ENCODE data around the gene PTCD1. TPM values are rescaled to one million over a fixed set of nuclear protein-coding genes. Genes with fewer than 3 reads are reported as not detected.
A peak's percentile ranks its signal among the peaks of the same experiment; 100 is the strongest.

PTCD1 gene, protein sequence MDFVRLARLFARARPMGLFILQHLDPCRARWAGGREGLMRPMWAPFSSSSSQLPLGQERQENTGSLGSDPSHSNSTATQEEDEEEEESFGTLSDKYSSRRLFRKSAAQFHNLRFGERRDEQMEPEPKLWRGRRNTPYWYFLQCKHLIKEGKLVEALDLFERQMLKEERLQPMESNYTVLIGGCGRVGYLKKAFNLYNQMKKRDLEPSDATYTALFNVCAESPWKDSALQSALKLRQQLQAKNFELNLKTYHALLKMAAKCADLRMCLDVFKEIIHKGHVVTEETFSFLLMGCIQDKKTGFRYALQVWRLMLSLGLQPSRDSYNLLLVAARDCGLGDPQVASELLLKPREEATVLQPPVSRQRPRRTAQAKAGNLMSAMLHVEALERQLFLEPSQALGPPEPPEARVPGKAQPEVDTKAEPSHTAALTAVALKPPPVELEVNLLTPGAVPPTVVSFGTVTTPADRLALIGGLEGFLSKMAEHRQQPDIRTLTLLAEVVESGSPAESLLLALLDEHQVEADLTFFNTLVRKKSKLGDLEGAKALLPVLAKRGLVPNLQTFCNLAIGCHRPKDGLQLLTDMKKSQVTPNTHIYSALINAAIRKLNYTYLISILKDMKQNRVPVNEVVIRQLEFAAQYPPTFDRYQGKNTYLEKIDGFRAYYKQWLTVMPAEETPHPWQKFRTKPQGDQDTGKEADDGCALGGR
- 1 to 10 TPM; 4.2 to 5.4 (median 4.9) TPM for polyA plus RNA-seq (ENCODE audit: insufficient read length in 4 of 4)

DNA sequence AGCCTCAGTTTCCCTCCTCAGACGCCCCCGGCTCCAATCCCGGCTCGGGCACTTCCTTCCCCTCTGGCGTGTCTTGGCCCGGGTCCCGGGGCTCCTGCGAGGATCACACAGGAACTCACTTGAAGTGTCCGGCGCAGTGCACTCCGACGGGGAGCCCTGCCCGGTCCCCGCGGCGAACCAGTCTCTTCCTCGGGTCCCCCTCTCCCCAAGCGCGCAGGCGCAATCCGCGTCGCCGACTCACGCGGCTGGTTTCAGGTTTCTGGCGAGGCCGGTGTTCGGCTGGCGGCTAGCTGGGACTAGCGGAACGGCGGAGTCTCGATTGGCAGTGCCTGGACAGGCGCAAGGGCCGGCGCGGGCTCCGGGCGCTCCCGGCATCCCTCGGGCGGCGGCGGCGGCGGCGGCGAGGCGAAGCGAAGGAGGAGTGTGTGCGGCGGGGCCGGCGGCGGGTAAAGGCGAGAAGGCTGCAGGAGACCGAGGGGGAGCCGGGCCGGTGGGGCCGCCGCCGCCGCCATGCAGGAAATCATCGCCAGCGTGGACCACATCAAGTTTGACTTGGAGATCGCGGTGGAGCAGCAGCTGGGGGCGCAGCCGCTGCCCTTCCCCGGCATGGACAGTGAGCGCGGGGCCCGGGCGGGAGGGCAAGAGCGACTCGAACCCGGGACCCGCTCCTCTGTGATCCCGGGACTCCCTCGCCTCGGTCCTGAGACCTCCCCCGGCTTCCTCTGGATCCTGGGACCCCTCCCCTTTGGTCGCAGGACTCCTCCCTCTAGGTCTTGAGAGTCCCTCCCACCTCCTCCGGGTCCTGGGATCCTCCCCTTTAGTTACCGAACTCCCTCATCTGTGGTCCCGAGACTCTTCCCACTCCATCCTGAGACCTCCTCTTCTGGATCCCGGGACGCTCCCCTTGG, at the start of gene PTCD1, which contains the start of gene CPSF4:
Gene PTCD1 (minus strand): TSS at position 226 of the 908 bp plus-strand sequence. CDS start 3,556 bp downstream, outside the sequence.
Gene CPSF4 (plus strand): TSS at position 371 of the 908 bp plus-strand sequence. CDS start 140 bp downstream, at position 511.
- peak; percentile 70 to 93 (median 86) for DNase-seq (ENCODE audit: low read depth in 4 of 4, low spot score in 2 of 4)

DNA sequence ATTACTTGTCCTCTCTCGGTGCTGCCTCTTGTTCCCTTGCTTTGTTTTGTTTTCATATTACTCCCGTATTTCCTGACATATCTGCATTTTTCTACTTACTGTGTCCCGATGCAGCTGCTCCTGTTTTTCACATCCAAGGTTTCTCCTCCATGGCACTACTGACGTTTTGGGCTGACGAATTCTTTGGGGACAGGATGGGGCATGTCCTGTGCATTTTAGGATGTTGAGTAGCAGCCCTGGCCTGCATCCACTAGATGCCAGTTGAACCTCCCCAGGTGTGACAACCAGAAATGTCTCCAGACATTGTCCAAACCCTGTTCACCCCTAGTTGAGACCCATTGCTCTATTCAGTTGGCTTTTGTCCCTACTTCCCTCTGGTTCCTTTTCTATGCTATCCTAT, 46.5 kb upstream of the PTCD1 start:
- no peak for DNase-seq (ENCODE audit: low read depth in 4 of 4, low spot score in 2 of 4)

DNA sequence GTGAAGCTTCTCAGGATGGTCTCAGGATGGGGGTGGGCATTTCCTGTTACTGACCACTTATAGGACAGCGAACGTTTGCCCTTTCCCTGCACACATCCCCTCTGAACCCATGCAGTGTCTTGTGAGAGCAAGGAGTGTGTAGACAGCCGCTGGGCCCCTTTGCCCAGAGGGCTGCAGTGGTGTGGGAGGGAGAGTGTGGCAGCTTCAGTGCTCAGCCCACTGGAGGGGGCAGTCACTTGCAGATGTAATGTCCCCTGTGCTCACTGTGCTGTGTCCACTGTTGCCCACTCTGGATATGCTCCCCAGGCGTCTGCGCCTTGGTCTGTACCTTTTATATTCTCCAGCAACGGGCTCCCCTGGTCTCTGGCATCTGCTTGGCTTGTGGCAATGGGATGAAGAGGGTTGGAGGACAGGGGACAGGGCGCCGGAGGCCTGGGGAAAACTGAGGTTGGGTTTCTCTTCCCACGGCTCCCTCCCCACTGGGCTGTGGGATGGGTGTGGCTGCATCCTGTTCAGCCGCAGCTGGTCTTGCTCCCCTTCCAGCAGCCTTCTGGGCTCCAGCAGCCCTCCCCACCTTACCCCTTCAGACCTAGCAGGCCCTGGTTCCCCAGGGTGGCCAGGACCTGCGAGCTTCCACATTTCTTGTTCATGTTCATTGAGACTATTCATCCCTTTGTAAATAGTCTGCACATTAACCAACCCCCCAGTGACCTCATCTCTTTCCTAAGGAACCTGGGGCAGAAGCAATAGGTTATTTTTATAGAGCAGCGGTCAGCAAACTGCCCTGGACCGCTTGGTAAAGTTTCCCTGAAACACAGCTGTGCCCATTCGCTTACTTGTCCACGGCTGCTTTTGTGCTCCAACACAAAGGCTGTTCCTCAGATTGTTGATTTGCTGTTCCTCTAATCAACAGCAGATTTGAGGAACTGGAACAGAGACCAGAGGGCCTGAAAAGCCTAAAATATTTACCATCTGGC, 40.2 kb upstream of the PTCD1 start:
- no peak for DNase-seq (ENCODE audit: low read depth in 4 of 4, low spot score in 2 of 4)

DNA sequence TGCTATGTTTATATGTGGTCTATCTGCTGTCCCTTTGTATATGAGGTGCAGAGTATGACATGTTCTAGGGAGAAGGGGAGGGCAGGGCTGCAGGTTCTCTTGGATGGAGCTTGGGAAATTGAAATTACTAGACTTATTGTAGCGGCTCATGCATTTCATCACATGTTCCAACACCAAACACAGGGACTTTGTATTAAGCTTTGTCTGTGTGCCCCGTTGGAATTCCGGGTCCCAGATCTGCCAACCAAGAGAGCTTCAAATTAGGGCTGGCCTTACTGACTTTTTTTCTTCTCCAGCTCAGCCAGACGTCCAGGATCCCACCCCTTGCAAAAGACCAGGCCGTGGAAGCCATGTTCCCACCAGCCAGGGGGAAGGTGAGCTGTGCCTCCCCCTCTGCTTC, 37.5 kb upstream of the PTCD1 start:
- DNase-seq (ENCODE audit: low read depth in 4 of 4, low spot score in 2 of 4): no peak

DNA sequence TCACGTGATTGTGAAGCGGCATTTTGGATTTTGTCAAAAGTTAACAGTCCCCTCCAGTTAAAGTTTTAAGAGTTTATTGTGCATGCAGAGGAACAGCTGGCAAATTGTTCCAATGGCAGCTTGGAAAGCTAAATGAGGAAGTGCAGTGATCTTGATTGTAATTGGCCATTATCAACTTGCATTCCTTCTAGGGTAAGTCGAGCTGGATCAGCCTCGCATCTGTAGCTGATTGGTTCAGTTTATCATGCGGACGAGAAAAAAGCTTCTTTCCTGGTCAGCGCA, 34.7 kb upstream of the PTCD1 start:
- peak in 1 of 4 donors; percentile 23 for DNase-seq (ENCODE audit: low read depth in 4 of 4, low spot score in 2 of 4)

DNA sequence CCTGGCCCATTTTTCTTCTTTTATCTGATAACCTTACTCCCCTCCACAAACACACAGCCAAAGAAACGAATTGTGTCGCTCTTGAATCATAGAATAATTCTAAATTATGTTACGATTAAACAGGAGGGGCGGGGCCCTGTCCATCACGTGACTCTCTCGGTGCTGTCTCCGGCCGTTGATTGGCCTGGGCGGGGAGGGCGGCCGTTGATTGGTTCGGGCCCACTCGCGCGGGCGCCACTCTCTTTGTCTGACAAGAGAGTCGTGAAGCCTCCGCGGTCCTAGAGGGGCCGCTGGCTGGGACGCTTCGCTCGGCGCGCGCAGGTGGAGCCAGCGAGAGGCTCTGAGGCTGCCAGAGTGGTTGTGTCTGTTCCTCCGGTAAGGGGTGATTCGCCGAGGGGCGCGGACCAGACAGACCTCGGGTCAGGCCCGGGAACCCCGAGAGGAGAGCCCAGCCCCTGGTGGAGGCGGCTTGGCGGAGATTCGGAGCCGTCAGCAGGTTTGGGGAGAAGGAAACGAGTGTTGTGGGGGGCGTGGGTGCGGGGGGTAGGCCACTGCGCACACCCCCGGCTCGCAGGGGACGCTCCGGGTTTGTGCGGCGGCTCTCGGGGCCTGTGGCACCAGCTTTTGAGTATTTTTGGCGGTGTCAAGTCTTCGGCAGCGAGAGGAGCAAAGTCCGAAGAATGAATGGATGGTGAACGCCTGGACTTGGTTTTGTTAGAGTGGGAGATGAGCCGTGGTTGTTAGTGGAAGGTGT, 34.1 kb upstream of the PTCD1 start, which contains the start of gene ZNF789:
Gene ZNF789 (plus strand): TSS at position 330 of the 754 bp plus-strand sequence. CDS start 3,567 bp downstream, outside the sequence.
- DNase-seq (ENCODE audit: low read depth in 4 of 4, low spot score in 2 of 4): peak; percentile 75 to 95 (median 89)

DNA sequence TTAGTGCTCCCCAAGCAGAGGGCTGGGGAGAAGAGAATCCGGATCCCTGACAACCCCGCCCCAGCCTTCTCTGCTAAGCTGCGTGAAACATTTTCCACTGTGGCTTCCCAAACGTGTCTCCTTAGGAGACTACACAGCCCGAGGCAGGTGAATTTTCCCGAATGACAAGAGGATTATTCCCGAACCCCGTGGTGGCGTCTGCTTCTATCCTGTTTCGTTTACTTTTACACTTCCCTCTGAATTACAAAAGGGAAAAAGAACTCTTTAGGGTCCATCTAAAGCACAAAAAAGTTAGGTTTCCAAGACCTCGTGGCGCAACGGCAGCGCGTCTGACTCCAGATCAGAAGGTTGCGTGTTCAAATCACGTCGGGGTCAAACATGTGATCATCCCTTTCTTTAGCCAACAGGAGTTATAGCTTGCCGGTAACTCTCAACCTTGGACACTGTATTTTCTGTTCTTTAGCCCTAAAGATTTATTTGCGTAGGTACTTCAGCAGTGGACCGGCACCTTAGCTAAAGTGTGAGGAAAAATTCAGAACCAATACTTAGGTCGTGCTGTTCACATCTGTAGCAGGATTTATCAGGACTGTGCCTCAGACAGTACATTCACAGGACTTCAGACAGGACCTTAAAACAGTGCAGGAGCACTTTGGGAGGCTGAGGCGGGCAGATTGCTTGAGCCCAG, 30.9 kb upstream of the PTCD1 start:
- no peak for DNase-seq (ENCODE audit: low read depth in 4 of 4, low spot score in 2 of 4)

DNA sequence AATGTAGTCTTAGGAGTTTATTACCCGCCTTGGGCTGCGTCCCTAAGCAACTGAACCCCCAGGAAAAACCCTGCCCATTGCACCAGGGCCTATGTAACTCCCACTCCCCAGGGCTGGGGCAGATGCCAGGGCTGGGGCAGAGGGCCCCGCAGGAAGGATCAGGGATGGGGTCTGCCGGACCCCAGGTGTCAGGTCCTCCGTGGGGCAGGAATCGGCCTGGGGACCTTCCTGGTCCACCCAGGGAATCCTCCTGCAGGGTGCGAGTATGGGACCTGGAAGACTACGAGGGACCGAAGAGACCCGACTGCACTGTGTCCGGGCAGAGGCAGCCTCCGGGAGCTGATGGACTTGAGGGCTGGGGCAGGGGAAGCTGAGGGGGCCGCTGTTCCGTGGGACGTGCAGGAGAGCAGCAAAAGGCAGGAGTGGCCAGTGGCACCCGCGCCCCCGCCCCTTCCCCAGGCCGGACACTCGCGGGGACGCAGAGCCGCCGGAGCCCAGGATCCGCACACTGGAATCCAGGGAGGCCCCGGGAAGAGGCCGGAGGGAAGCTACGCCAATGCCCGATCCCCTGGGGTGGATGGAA, 29.8 kb upstream of the PTCD1 start:
- no peak for DNase-seq (ENCODE audit: low read depth in 4 of 4, low spot score in 2 of 4)

DNA sequence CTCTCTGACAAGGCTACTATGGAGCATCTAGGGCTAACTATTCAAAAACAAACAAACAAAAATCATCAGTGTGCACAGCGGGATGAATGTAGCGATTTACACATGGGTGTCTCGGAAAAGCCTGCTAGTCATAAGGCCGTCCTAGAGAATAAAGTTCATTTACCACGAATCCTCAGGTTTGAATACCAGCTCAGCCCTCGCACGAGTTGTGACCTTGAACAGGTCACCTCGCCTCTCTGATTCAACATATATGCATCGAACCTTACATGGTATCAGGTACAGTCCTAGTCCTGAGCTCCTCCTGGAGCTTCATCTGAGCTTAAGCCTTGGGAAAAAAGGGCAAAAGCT, 26.8 kb upstream of the PTCD1 start:
- DNase-seq (ENCODE audit: low read depth in 4 of 4, low spot score in 2 of 4): peak in 1 of 4 donors; percentile 2

DNA sequence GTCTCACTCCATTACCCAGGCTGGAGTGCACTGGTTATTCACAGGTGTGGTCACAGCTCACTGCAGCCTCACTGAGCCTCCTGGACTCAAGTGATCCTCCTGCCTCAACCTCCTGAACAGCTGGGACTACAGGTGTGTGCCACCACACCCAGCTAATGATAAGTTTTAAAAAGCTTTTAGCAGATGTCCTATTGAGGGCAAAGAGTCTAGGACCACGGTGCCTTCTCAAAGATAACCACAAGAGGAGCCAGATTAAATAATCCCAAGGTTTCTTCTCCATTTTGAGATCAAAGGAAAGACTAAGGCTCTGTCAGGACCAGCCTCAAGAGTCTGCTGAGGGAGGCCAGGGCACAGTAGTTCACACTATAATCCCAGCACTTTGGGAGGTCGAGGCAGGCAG, 22.6 kb upstream of the PTCD1 start:
- no peak for DNase-seq (ENCODE audit: low read depth in 4 of 4, low spot score in 2 of 4)

DNA sequence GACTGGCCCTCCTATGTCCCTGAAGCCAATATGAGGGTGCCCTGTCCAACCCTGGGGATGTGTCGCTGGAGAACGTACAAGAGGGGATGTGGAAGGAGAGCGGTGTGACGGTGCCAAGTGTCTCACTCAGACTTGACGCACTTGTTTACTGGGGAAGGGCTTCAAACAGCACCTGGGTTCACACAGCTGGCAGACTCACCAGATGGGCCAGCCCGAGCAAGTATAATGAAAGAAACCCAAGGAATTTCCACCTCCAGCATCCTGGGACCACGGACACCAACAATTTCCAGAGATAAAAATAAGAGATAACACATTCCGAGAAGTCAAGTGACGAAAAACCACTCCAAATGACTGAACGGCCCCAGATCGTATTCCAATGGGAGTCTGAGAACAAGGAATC, 22.1 kb upstream of the PTCD1 start:
- DNase-seq (ENCODE audit: low read depth in 4 of 4, low spot score in 2 of 4): no peak

DNA sequence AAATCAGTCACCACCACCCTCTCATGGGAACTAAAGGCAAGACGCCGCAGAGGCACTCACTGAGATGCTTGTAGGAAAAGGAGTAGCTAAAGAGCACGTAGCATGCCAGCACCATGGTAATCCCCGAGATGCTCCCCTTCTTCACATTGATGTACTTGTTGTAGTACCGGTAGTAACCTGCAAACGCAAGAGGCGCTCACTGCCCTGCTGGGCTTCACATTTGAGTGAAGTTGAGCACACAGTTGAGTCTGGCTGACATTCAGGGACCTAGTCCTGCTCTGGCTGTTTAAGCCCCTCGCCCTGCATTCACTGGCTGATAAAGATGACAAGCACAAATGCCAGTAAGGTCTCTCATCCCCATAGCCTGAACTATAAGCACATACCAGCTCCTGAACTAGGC, 20.5 kb upstream of the PTCD1 start:
- no peak for DNase-seq (ENCODE audit: low read depth in 4 of 4, low spot score in 2 of 4)

DNA sequence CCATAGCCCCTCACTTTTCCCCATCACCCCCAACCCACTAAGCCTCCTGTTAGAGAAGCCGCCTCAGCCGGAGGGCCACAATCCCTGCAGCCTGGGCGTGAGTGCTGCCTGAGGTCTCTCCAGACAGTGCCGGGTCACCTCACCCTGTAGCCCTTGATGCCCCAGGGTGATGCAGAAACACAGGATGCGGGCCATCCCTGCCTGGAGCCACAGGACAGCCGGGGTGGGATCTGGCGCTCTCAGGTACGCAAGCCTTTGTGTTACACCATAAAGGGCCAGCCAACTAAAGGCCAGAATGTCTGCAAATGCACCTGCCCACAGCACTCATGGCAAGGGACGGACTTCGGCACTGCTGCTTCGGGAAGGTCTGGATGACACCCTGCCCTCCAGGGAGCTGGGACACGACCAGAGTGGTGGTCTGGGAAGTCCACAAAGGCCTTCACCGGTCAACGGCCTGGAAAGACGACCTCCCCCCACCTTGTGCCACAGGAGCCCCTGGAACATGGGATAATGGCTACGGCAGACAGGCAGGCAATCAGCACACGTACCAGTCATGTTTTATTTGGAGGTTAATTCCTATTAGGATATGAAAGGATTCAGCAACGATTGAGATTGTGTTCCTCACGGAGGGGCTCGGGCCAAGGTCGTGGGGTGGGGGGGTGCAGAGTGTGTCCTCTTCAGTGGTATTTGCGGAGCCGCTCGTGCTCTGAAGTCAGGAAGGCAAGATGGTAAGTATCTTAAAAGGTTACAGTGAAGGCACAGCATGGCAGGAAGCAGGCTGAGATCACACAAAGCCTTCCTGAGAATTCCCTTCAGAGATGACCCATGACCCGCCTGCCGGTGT, 19.3 kb upstream of the PTCD1 start:
- no peak for DNase-seq (ENCODE audit: low read depth in 4 of 4, low spot score in 2 of 4)

DNA sequence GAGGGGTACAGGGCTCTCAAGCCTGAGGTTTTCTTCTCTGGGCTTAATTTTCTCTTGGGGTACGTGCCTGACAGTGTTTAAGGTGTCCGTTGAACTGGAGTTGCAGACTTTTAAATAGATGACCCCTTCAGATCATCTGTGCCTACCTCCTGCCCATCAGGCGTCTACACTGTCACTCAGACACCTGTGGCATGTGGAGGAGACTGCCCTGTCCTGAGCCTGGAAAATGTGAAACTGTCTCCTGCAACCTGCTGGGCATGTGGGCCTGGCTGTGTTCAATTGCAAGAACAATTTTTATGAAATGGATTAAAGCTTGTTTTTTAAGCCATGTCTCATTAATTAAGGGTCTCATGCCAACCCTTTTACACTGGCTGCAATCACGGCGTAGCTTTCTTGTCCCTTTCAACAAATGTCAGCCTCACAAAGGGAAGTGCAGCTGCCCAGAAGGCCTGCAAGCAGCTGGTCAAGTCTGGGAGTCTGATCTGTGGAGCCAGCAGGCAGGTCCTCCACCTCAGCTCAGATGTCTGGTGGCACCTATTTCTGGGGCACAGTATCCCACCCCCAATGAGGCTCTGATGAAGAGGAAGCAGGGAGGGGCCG, 18.6 kb upstream of the PTCD1 start:
- DNase-seq (ENCODE audit: low read depth in 4 of 4, low spot score in 2 of 4): no peak

DNA sequence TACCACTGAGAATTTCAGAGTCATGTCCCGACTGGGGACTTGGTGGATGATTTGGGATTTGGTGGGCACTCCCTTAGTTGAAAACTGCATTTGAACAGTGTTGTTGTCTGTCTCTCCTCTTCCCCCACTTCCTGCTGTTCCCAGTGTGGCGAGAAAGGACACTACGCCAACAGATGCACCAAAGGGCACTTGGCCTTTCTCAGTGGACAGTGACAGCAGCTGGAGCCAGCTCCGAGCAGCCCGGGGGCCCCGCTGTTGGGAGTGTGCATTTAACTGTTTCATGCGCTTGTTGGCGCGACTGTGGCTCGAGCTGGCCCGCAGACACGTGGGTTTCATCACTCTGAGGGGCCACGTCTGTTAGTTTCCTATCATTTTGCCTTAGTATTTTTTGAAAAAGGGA, 17.7 kb upstream of the PTCD1 start:
- no peak for DNase-seq (ENCODE audit: low read depth in 4 of 4, low spot score in 2 of 4)

DNA sequence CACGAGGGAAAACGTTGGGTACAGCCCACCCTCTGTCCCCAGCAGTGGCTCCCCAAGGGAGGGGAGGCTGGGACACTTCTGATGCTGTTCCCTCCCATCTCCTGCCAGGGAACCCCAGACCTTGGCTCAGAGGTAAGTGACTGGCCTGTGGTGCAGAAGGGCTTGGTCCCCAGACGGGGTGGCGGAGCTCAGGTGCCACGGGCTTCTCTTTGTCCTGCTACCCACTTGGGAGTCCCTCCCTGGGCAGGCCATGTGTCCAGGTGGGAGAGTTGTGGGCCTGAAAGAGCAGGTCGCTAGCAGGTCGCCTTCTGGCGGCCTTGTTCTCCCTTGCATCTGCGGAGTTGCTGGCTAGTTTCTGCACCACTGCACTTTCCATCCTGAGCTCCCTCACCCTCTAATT, 17.3 kb upstream of the PTCD1 start:
- no peak for DNase-seq (ENCODE audit: low read depth in 4 of 4, low spot score in 2 of 4)

DNA sequence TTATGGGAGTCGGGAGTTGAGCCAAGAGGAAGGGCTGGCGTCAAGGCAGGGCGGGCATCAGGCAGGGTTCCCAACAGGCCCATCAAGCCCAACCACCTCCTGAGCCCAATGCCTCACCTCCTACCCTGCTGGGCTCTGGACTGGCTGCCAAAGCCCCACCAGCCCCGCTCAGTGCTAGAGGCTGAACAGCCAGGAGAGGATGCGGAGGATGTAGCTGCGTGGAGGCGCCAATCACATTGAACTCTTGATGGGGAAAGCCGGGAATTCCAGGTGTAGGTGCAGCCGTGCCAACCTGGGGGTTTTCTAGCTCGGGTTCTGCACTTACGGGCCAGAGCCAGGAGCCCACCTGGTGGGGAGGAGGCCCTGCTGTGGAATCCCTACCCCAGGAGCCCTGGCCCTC, 14.5 kb upstream of the PTCD1 start:
- DNase-seq (ENCODE audit: low read depth in 4 of 4, low spot score in 2 of 4): no peak
